HCT116 (cell line): Measurements from ENCODE around the gene APBA3. TPM values are rescaled to one million over a fixed set of nuclear protein-coding genes. Genes with fewer than 3 reads are reported as not detected.

ENCODE experiments used
- ATAC-seq: fragments of 200-7000 bp; cut with Tn5 transposase; 2 replicates; pipeline ENCODE4 v1.9.1; 2020; ENCODE audit warnings: mild to moderate bottlenecking, moderate library complexity
- BruUV-seq: library from RNA; stranded (reverse); fragments of 400-500 nt; replicated peaks from 2 replicates; lab custom pipeline; 2021; lab: Mats Ljungman, UMichigan
- CTCF ChIA-PET: fragments of 300-600 bp; sonication (Branson Sonifier 250); formaldehyde crosslinking; loops from one replicate; lab custom pipeline; 2021; ENCODE audit warnings: antibody characterized with exemption; lab: Charles Lee
- POLR2A ChIA-PET: fragments of 300-600, 350-600 bp; sonication (Branson Sonifier 250); formaldehyde crosslinking; loops from one replicate; lab custom pipeline; 2021; ENCODE audit warnings: antibody characterized with exemption; lab: Charles Lee
- RAD21 ChIA-PET, 2 experiments: fragments of 300-600 bp; sonication (Branson Sonifier 250); formaldehyde crosslinking; loops; one replicate each; lab custom pipeline; 2023; ENCODE audit warnings: low total read pairs in 2 of 2; ENCODE audit not compliant: uncharacterized antibody in 2 of 2, unreplicated experiment in 2 of 2, low non-redundant PET in 1 of 2; lab: Charles Lee
- DNase-seq: peaks from one replicate; pipeline ENCODE4 v3.0.0-alpha.2; 2010; ENCODE audit warnings: low read depth, low spot score
- H2AFZ ChIP-seq: fragments of 200-600 bp; shearing (Covaris generic), sonication (generic); 2 replicates; pipeline ENCODE4 v1.6.1; 2017; ENCODE audit warnings: low read depth, mixed run types, mixed read lengths, antibody characterized with exemption, low read length; ENCODE audit not compliant: poor library complexity, severe bottlenecking
- H3K27ac ChIP-seq: 2 replicates; pipeline ENCODE4 v1.5.1; 2012; ENCODE audit warnings: low read depth, low read length
- H3K27me3 ChIP-seq: fragments of 200-600 bp; sonication (generic); 2 replicates; pipeline ENCODE4 v1.6.1; 2016; ENCODE audit warnings: mixed run types, low read length, mixed read lengths; ENCODE audit not compliant: insufficient read depth
- H3K36me3 ChIP-seq, 2 experiments: fragments of 200-500 bp in 1 of 2; fragments of 200-600 bp in 1 of 2; sonication (Bioruptor generic) in 1 of 2; sonication (generic) in 1 of 2; 2 replicates each; pipeline versions ENCODE4 v1.5.1 to v1.6.1; 2014 to 2016; ENCODE audit warnings: low read length in 2 of 2, inconsistent platforms in 1 of 2, mixed read lengths in 1 of 2, mixed run types in 1 of 2; ENCODE audit not compliant: insufficient read depth in 2 of 2, control insufficient read depth in 1 of 2
- H3K4me1 ChIP-seq, 2 experiments: fragments of 200-600 bp in 1 of 2; sonication (generic) in 1 of 2; 2 replicates each; pipeline versions ENCODE4 v1.5.1 to v1.6.1; 2012 to 2017; ENCODE audit warnings: low read length in 2 of 2, inconsistent platforms in 1 of 2, mild to moderate bottlenecking in 1 of 2, mixed read lengths in 1 of 2, mixed run types in 1 of 2, moderate library complexity in 1 of 2; ENCODE audit not compliant: insufficient read depth in 2 of 2, control insufficient read depth in 1 of 2
- H3K4me2 ChIP-seq: fragments of 200-600 bp; sonication (generic); 2 replicates; pipeline ENCODE4 v1.6.1; 2017; ENCODE audit warnings: mixed run types, low read length, mixed read lengths
- H3K4me3 ChIP-seq, 2 experiments: fragments of 200-600 bp in 1 of 2; sonication (generic) in 1 of 2; replicated peaks in 1 of 2; 2 replicates each; pipeline ENCODE4 v1.5.1; 2011 to 2016; ENCODE audit warnings: low read length in 2 of 2, control low read depth in 1 of 2, low read depth in 1 of 2, mild to moderate bottlenecking in 1 of 2, mixed read lengths in 1 of 2, mixed run types in 1 of 2
- H3K79me2 ChIP-seq: fragments of 200-600 bp; sonication (generic); 2 replicates; pipeline ENCODE4 v1.6.1; 2017; ENCODE audit warnings: mild to moderate bottlenecking, mixed run types, low read length, moderate library complexity, mixed read lengths; ENCODE audit not compliant: insufficient read depth
- H3K9ac ChIP-seq: fragments of 200-600 bp; sonication (generic); 2 replicates; pipeline ENCODE4 v1.6.1; 2016; ENCODE audit warnings: low read length, mixed read lengths
- H3K9me2 ChIP-seq: fragments of 200-600 bp; sonication (generic), shearing (Covaris generic); 2 replicates; pipeline ENCODE4 v1.6.1; 2017; ENCODE audit warnings: mixed run types, mild to moderate bottlenecking, moderate library complexity; ENCODE audit not compliant: insufficient read depth
- H3K9me3 ChIP-seq, 2 experiments: fragments of 200-500 bp in 1 of 2; fragments of 200-600 bp in 1 of 2; sonication (Bioruptor generic) in 1 of 2; sonication (generic) in 1 of 2; 2 replicates each; pipeline ENCODE4 v1.6.1; 2014 to 2017; ENCODE audit warnings: low read length in 2 of 2, mixed read lengths in 2 of 2, inconsistent platforms in 1 of 2, low read depth in 1 of 2, mild to moderate bottlenecking in 1 of 2, mixed run types in 1 of 2, moderate library complexity in 1 of 2; ENCODE audit not compliant: control insufficient read depth in 1 of 2, insufficient read depth in 1 of 2
- H4K20me1 ChIP-seq: fragments of 200-600 bp; sonication (generic), shearing (Covaris generic); 2 replicates; pipeline ENCODE4 v1.6.1; 2017; ENCODE audit warnings: mixed run types, mild to moderate bottlenecking, moderate library complexity; ENCODE audit not compliant: insufficient read depth
- CEBPB ChIP-seq: IDR thresholded peaks from 2 replicates; pipeline ENCODE4 v1.6.1; 2012; ENCODE audit warnings: low read depth
- EGR1 ChIP-seq: IDR thresholded peaks from 2 replicates; pipeline ENCODE4 v1.6.1; 2012; ENCODE audit warnings: low read depth
- ELF1 ChIP-seq: IDR thresholded peaks from 2 replicates; pipeline ENCODE4 v1.6.1; 2012; ENCODE audit warnings: low read depth, borderline replicate concordance
- FOSL1 ChIP-seq: IDR thresholded peaks from 2 replicates; pipeline ENCODE4 v1.6.1; 2012; ENCODE audit warnings: low read depth
- JUND ChIP-seq: IDR thresholded peaks from 2 replicates; pipeline ENCODE4 v1.6.1; 2012
- POLR2AphosphoS5 ChIP-seq: IDR thresholded peaks from 2 replicates; pipeline ENCODE4 v1.6.1; 2011; ENCODE audit warnings: mild to moderate bottlenecking, low read depth, low read length, moderate library complexity
- SIN3A ChIP-seq: IDR thresholded peaks from 2 replicates; pipeline ENCODE4 v1.6.1; 2012; ENCODE audit warnings: low read depth
- SP1 ChIP-seq: IDR thresholded peaks from 2 replicates; pipeline ENCODE4 v1.6.1; 2012; ENCODE audit warnings: low read depth
- TCF7L2 ChIP-seq: IDR thresholded peaks from 2 replicates; pipeline ENCODE4 v1.7.0; 2011; ENCODE audit warnings: borderline replicate concordance, inconsistent platforms; ENCODE audit not compliant: insufficient read depth, insufficient read length; ENCODE audit errors: extremely low read depth
- ZFX ChIP-seq: fragments of 450-650 bp; IDR thresholded peaks from 2 replicates; pipeline ENCODE4 v1.6.1; 2017
- ZNF274 ChIP-seq: fragments of 200-500 bp; sonication (Bioruptor generic); IDR thresholded peaks from 2 replicates; pipeline ENCODE4 v1.6.1; 2014; ENCODE audit warnings: mild to moderate bottlenecking, low read depth, low read length, inconsistent platforms
- intact Hi-C: fragments of 100-400 bp; cut with micrococcal nuclease; formaldehyde crosslinking; loops from 2 replicates; pipeline ENCODE4 v1.10.0; 2022
- total RNA-seq: library from RNA; stranded (reverse); gene quantifications from one replicate; pipeline ENCODE4 v1.2.1, GENCODE V29; 2021; ENCODE audit not compliant: unreplicated experiment
- TF ChIP-seq, protein P1 (sequence below): IDR thresholded peaks from 2 replicates; pipeline ENCODE4 v1.6.1; 2012

The APBA3 gene
- total RNA-seq, 1 experiment from 2014 or later, result 29.5 TPM

DNA sequence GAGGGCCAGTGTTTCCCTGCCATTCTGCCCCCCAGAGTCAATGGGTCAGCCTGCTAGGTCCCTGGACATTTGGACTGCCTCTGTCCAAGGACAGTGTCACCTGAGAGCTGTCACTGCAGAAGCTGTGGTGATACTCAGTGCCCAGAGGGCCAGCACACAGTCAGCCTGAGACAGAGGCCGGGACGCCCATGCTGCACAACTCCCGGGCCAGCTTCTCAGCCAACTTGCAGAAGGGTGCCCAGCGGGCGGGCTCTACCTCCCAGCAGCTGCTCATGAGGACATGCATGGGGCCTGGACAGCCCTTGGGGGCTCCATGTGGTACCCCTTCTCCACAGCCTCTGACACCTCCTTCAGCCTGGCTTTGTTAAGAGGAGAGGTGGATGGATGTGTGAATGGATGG is 14.3 kb upstream of the APBA3 start:
- ATAC-seq, result no peak
- POLR2A ChIA-PET, result no interaction called here

DNA sequence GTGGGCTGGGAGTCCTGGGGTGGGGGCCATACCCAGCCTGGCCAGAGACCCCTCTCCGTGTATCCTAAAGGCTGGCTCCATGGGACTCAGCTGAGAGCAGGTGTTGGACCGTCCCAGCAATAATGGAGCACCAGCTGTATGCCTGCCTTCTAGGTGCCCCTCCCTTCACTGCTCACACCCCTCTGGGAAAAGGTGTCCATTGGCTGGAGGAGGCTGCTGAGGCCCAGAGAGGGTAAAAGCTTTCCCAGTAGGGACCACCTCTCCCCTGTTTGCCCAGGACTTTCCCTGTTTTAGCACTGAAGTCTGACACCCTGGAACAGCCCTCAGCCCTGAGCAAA is 13.9 kb upstream of the APBA3 start:
- CTCF ChIA-PET, result no interaction called here
- Histone ChIP-seq H3K4me2 (no peak overlapping the region), H3K36me3 (no peaks in the 10 kb centered on the region), H2AFZ (no peak overlapping the region), H3K27me3 (no peaks in the 10 kb centered on the region), H3K9ac (no peak overlapping the region), H3K4me1 (no peaks in the 10 kb centered on the region), H4K20me1 (no peaks in the 10 kb centered on the region), H3K9me2 (no peaks in the 10 kb centered on the region), H3K27ac (no peak overlapping the region), H3K4me3 (no peak overlapping the region), H3K79me2 (no peaks in the 10 kb centered on the region), H3K9me3 (no peaks in the 10 kb centered on the region)
- intact Hi-C loops, result no loop called here
- RAD21 ChIA-PET, result no interaction called here
- POLR2A ChIA-PET, result interaction anchor here (1.2 kb wide), 1 partner anchor 12 kb away, joined by 5 read pairs; the partner anchor contains the start of gene MRPL54
- TF ChIP-seq FOSL1 (no peak), JUND (no peak), ZFX (no peak), ZNF274 (no peak), SIN3A (no peak), TCF7L2 (no peak), SP1 (no peak), ELF1 (no peak), EGR1 (no peak)
- TF ChIP-seq, protein P1, sequence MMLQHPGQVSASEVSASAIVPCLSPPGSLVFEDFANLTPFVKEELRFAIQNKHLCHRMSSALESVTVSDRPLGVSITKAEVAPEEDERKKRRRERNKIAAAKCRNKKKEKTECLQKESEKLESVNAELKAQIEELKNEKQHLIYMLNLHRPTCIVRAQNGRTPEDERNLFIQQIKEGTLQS, result no peak
- DNase-seq, result no peak
- no TSS peak for BruUV-seq
- no peak for ATAC-seq

More for the DNA sequence above, 14.3 kb upstream of the APBA3 start:
- ChIA-PET RAD21 (no interaction called here), CTCF (no interaction called here)
- TF ChIP-seq CEBPB (no peak), POLR2AphosphoS5 (no peak)
- H3K36me3 ChIP-seq, result no peaks in the 10 kb centered on the region
- H3K9me3 ChIP-seq, result peaks cover 0 to 2% of the 10 kb centered on the region in 2 experiments; a peak in 2 of 4 replicates
- no TSS peak for BruUV-seq
- no peaks in the 10 kb centered on the region for H3K9me2 ChIP-seq
- H3K9ac ChIP-seq, result no peak overlapping the region
- DNase-seq, result no peak
- no peak overlapping the region for H3K4me2 ChIP-seq
- no peaks in the 10 kb centered on the region for H4K20me1 ChIP-seq
- H2AFZ ChIP-seq, result no peak overlapping the region
- H3K4me1 ChIP-seq, result no peaks in the 10 kb centered on the region
- intact Hi-C loops, result no loop called here
- H3K27me3 ChIP-seq, result no peaks in the 10 kb centered on the region
- H3K4me3 ChIP-seq, result no peak overlapping the region
- no peak overlapping the region for H3K27ac ChIP-seq
- no peaks in the 10 kb centered on the region for H3K79me2 ChIP-seq
